ENCODE data around the gene LCORL.

DNA sequence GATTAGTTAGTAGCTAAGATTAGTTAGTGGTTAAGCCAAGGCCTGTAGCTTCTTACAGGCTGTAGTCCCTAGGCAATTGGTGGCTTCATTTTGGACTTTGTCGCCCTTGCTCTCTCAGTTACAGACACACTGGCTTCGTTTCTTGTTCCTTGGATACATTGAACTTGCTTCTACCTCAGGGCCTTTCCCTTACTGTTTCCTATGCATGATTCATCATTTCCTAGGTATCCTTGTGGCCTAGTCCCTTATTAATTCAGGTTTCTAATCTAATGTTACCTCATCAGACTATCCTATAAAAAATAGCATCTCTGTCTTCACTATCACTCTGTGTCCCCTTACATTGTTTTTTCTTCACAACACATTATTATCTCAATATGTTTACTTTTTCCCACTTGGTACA lies 45.5 kb upstream of the LCORL start:
- TF ChIP-seq POLR2A (IDR thresholded peaks at IDR 0.05) = no peak
- TF ChIP-seq, protein P1, sequence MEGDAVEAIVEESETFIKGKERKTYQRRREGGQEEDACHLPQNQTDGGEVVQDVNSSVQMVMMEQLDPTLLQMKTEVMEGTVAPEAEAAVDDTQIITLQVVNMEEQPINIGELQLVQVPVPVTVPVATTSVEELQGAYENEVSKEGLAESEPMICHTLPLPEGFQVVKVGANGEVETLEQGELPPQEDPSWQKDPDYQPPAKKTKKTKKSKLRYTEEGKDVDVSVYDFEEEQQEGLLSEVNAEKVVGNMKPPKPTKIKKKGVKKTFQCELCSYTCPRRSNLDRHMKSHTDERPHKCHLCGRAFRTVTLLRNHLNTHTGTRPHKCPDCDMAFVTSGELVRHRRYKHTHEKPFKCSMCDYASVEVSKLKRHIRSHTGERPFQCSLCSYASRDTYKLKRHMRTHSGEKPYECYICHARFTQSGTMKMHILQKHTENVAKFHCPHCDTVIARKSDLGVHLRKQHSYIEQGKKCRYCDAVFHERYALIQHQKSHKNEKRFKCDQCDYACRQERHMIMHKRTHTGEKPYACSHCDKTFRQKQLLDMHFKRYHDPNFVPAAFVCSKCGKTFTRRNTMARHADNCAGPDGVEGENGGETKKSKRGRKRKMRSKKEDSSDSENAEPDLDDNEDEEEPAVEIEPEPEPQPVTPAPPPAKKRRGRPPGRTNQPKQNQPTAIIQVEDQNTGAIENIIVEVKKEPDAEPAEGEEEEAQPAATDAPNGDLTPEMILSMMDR (IDR thresholded peaks at IDR 0.05) = no peak
